H9 (cell line): ENCODE results near the gene CBR1. TPM values are rescaled to one million over a fixed set of nuclear protein-coding genes. Genes with fewer than 3 reads are reported as not detected.

ENCODE experiments used
- DNase-seq: peaks from one replicate; pipeline ENCODE4 v3.0.0-alpha.2; 2017
- H2AFZ ChIP-seq: one replicate; pipeline ENCODE4 v1.6.1; 2013; ENCODE audit warnings: mild to moderate bottlenecking, low read length, control low read depth, moderate library complexity
- H2AK5ac ChIP-seq: 2 replicates; pipeline ENCODE4 v1.6.1; 2013; ENCODE audit warnings: low read length, control low read depth, mixed read lengths; ENCODE audit not compliant: insufficient read length
- H2BK120ac ChIP-seq: one replicate; pipeline ENCODE4 v1.6.1; 2013; ENCODE audit warnings: low read depth, mild to moderate bottlenecking, low read length, control low read depth, inconsistent platforms; ENCODE audit not compliant: poor library complexity, severe bottlenecking
- H2BK12ac ChIP-seq: 2 replicates; pipeline ENCODE4 v1.6.1; 2013; ENCODE audit warnings: low read length, control low read depth, mixed read lengths, low read depth; ENCODE audit not compliant: insufficient read length
- H2BK15ac ChIP-seq: 2 replicates; pipeline ENCODE4 v1.6.1; 2013; ENCODE audit warnings: low read depth, low read length, control low read depth
- H2BK20ac ChIP-seq: one replicate; pipeline ENCODE4 v1.6.1; 2013; ENCODE audit warnings: low read depth, mild to moderate bottlenecking, low read length, control low read depth, inconsistent platforms; ENCODE audit not compliant: poor library complexity, severe bottlenecking
- H2BK5ac ChIP-seq: 2 replicates; pipeline ENCODE4 v1.6.1; 2013; ENCODE audit warnings: low read length, control low read depth, mixed read lengths; ENCODE audit not compliant: insufficient read length
- H3K14ac ChIP-seq: 2 replicates; pipeline ENCODE4 v1.6.1; 2013; ENCODE audit warnings: low read length, control low read depth; ENCODE audit not compliant: insufficient read depth
- H3K18ac ChIP-seq: 2 replicates; pipeline ENCODE4 v1.6.1; 2013; ENCODE audit warnings: low read depth, mild to moderate bottlenecking, mixed read lengths, low read length, control low read depth; ENCODE audit not compliant: insufficient read length
- H3K23ac ChIP-seq: 2 replicates; pipeline ENCODE4 v1.6.1; 2013; ENCODE audit warnings: low read length, control low read depth, mixed read lengths, low read depth; ENCODE audit not compliant: insufficient read length
- H3K23me2 ChIP-seq: 2 replicates; pipeline ENCODE4 v1.6.1; 2013; ENCODE audit warnings: low read depth, mild to moderate bottlenecking, mixed read lengths, low read length, control low read depth; ENCODE audit not compliant: insufficient read length, poor library complexity, severe bottlenecking
- H3K27ac ChIP-seq: 2 replicates; pipeline ENCODE4 v1.5.1; 2013; ENCODE audit warnings: low read length, control low read depth, mixed read lengths, low read depth; ENCODE audit not compliant: insufficient read length
- H3K27me3 ChIP-seq: 2 replicates; pipeline ENCODE4 v1.6.1; 2013; ENCODE audit warnings: low read length, control low read depth, inconsistent platforms; ENCODE audit not compliant: insufficient read depth
- H3K4ac ChIP-seq: 2 replicates; pipeline ENCODE4 v1.6.1; 2013; ENCODE audit warnings: low read depth, mild to moderate bottlenecking, control low read depth, inconsistent platforms, low read length, moderate library complexity
- H3K4me1 ChIP-seq: 2 replicates; pipeline ENCODE4 v1.6.1; 2013; ENCODE audit warnings: low read length, control low read depth, inconsistent platforms; ENCODE audit not compliant: insufficient read depth
- H3K4me2 ChIP-seq: 2 replicates; pipeline ENCODE4 v1.6.1; 2013; ENCODE audit warnings: low read length, control low read depth, mixed read lengths; ENCODE audit not compliant: insufficient read length, insufficient read depth
- H3K56ac ChIP-seq: 2 replicates; pipeline ENCODE4 v1.6.1; 2013; ENCODE audit warnings: low read depth, mild to moderate bottlenecking, mixed read lengths, low read length, control low read depth; ENCODE audit not compliant: insufficient read length
- H3K79me1 ChIP-seq: 2 replicates; pipeline ENCODE4 v1.6.1; 2013; ENCODE audit warnings: low read depth, mild to moderate bottlenecking, moderate library complexity, low read length, control low read depth, inconsistent platforms; ENCODE audit not compliant: insufficient read depth, poor library complexity, severe bottlenecking
- H3K79me2 ChIP-seq: 2 replicates; pipeline ENCODE4 v1.6.1; 2013; ENCODE audit warnings: low read length, control low read depth, inconsistent platforms; ENCODE audit not compliant: insufficient read depth
- H3K9ac ChIP-seq: 2 replicates; pipeline ENCODE4 v1.6.1; 2013; ENCODE audit warnings: low read length, control low read depth, mixed read lengths; ENCODE audit not compliant: insufficient read length; ENCODE audit errors: extremely low read depth
- H3K9me3 ChIP-seq: one replicate; pipeline ENCODE4 v1.6.1; 2013; ENCODE audit warnings: low read depth, low read length, inconsistent platforms; ENCODE audit not compliant: control insufficient read depth
- H3T11ph ChIP-seq: one replicate; pipeline ENCODE4 v1.6.1; 2013; ENCODE audit warnings: mild to moderate bottlenecking, low read length, control low read depth, inconsistent platforms
- H4K20me1 ChIP-seq: one replicate; pipeline ENCODE4 v1.6.1; 2013; ENCODE audit not compliant: control insufficient read depth, insufficient read length, insufficient read depth
- H4K5ac ChIP-seq: 2 replicates; pipeline ENCODE4 v1.6.1; 2013; ENCODE audit warnings: low read depth, mild to moderate bottlenecking, mixed read lengths, low read length, control low read depth; ENCODE audit not compliant: insufficient read length
- H4K8ac ChIP-seq: replicated peaks from 2 replicates; pipeline ENCODE4 v1.6.1; 2013; ENCODE audit warnings: low read length, control low read depth, mixed read lengths, low read depth; ENCODE audit not compliant: insufficient read length
- H4K91ac ChIP-seq: 2 replicates; pipeline ENCODE4 v1.6.1; 2013; ENCODE audit warnings: low read depth, mild to moderate bottlenecking, moderate library complexity, mixed read lengths, low read length, control low read depth; ENCODE audit not compliant: insufficient read length
- H3K27ac Mint-ChIP-seq, 3 experiments: 2 replicates in 2 of 3; 3 replicates in 1 of 3; pipeline ENCODE4 v1.8.0; 2020 to 2021; ENCODE audit warnings: mixed read lengths in 3 of 3, mild to moderate bottlenecking in 1 of 3, moderate library complexity in 1 of 3
- H3K27me3 Mint-ChIP-seq: 2 replicates; pipeline ENCODE4 v1.8.0; 2021; ENCODE audit warnings: low read depth, mild to moderate bottlenecking, moderate library complexity, mixed read lengths
- H3K36me3 Mint-ChIP-seq, 3 experiments: 2 replicates in 2 of 3; 3 replicates in 1 of 3; pipeline ENCODE4 v1.8.0; 2020 to 2021; ENCODE audit warnings: low read depth in 3 of 3, mixed read lengths in 3 of 3; ENCODE audit not compliant: insufficient read depth in 1 of 3
- H3K4me1 Mint-ChIP-seq, 2 experiments: 2 replicates each; pipeline ENCODE4 v1.8.0; 2020; ENCODE audit warnings: mixed read lengths in 2 of 2
- H3K4me3 Mint-ChIP-seq, 2 experiments: 2 replicates in 1 of 2; 3 replicates in 1 of 2; pipeline ENCODE4 v1.8.0; 2020 to 2021; ENCODE audit warnings: mild to moderate bottlenecking in 2 of 2, mixed read lengths in 2 of 2, moderate library complexity in 1 of 2
- H3K9me3 Mint-ChIP-seq, 2 experiments: 2 replicates in 1 of 2; 3 replicates in 1 of 2; pipeline ENCODE4 v1.8.0; 2020; ENCODE audit warnings: mild to moderate bottlenecking in 2 of 2, mixed read lengths in 2 of 2, moderate library complexity in 1 of 2
- WGBS: extraction: QIAGEN DNeasy Blood & Tissue Kit; methylation state at CpG from one replicate; pipeline ENCODE4 v1.1.7; 2013; ENCODE audit warnings: missing lambda C conversion rate, low lambda C conversion rate, mixed read lengths; ENCODE audit not compliant: insufficient read length; ENCODE audit errors: extremely low coverage; 5-methylcytosine and 5-hydroxymethylcytosine counted together
- total RNA-seq: library from RNA; stranded (reverse); gene quantifications from 2 replicates; pipeline ENCODE4 v1.2.1, GENCODE V29; 2021
- TF ChIP-seq, protein P1 (sequence below): fragments of 200-600 bp; sonication (generic); conservative IDR thresholded peaks from 3 replicates; pipeline ENCODE4 v1.8.0; 2021; ENCODE audit warnings: antibody characterized with exemption, mild to moderate bottlenecking

CBR1 gene
- total RNA-seq, 1 experiment from 2014 or later, result 5.7 TPM

DNA sequence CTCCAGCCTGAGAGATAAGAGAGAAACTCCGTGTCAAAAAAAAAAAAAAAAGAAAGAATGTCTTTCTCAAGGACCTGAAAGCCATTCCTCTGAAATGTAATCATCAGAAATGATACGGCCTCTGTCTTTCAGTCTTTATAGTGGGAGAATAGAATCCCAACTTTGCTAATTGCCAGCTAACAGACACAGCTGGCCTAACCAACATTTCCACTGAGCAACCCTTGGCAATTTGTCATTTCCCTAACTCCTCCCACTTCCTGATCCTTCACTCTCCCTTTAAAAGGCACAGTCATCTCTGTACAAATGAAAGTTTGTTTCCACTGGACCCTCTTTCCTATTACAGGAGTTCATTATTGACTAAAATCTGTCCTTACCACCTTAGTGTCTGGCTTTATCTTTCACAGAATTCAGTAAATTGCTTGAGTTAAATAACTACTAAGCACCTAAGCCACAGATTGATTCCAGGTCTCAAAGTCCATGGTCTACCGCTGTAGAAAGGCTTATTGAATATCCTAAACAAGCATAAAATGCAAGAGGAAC, 4.3 kb upstream of the CBR1 start:
- Histone ChIP-seq H3K79me2 (no peaks in the 10 kb centered on the region; the same call in 1 of the 2 replicates), H3K9ac (no peak overlapping the region), H3K23ac (no peak overlapping the region), H3K79me1 (no peaks in the 10 kb centered on the region), H2BK15ac (no peak overlapping the region), H3K23me2 (peaks cover 10% of the 10 kb centered on the region), H3K27ac (no peak overlapping the region), H3K14ac (no peak overlapping the region), H4K91ac (no peak overlapping the region), H2AK5ac (no peak overlapping the region), H3K4me1 (0 out of 2 replicates have a peak, but pooled peaks cover 3% of the 10 kb centered on the region), H2AFZ (no peak overlapping the region), H3K4me2 (no peak overlapping the region), H2BK120ac (no peak overlapping the region), H2BK5ac (no peak overlapping the region), H3T11ph (no peak overlapping the region), H3K9me3 (peaks cover 14% of the 10 kb centered on the region), H3K27me3 (no peaks in the 10 kb centered on the region), H2BK12ac (no peak overlapping the region), H4K20me1 (no peaks in the 10 kb centered on the region), H2BK20ac (no peak overlapping the region), H3K56ac (no peak overlapping the region), H3K4ac (no peak overlapping the region), H4K5ac (no peak overlapping the region), H4K8ac (no peak overlapping the region), H3K18ac (no peak overlapping the region)
- DNase-seq, result no peak
- WGBS, result no CpG with 5 or more reads among the region's 3 CpGs
- peaks cover 10 to 14% of the 10 kb centered on the region in 2 experiments for H3K9me3 Mint-ChIP-seq
- H3K4me1 Mint-ChIP-seq, result peaks cover 12 to 17% of the 10 kb centered on the region in 2 experiments
- no peak overlapping the region for H3K4me3 Mint-ChIP-seq
- H3K27ac Mint-ChIP-seq, result no peak overlapping the region
- no peaks in the 10 kb centered on the region; the same call in 1 of the 2 replicates for H3K27me3 Mint-ChIP-seq
- TF ChIP-seq, protein P1, sequence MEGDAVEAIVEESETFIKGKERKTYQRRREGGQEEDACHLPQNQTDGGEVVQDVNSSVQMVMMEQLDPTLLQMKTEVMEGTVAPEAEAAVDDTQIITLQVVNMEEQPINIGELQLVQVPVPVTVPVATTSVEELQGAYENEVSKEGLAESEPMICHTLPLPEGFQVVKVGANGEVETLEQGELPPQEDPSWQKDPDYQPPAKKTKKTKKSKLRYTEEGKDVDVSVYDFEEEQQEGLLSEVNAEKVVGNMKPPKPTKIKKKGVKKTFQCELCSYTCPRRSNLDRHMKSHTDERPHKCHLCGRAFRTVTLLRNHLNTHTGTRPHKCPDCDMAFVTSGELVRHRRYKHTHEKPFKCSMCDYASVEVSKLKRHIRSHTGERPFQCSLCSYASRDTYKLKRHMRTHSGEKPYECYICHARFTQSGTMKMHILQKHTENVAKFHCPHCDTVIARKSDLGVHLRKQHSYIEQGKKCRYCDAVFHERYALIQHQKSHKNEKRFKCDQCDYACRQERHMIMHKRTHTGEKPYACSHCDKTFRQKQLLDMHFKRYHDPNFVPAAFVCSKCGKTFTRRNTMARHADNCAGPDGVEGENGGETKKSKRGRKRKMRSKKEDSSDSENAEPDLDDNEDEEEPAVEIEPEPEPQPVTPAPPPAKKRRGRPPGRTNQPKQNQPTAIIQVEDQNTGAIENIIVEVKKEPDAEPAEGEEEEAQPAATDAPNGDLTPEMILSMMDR, result no peak
- H3K36me3 Mint-ChIP-seq, result peaks cover 6 to 10% (median 10%) of the 10 kb centered on the region in 3 experiments
